HepG2 (cell line): Measurements from ENCODE around the gene PA2G4. TPM values are rescaled to one million over a fixed set of nuclear protein-coding genes. Genes with fewer than 3 reads are reported as not detected.

Experiments used
- AGO2 ChIP-seq: fragments of 200-400 bp; formaldehyde crosslinking; optimal IDR thresholded peaks from 2 replicates; pipeline ENCODE3; 2017; ENCODE audit warnings: mild to moderate bottlenecking, low read depth, low read length, moderate library complexity
- MAFK ChIP-seq, 2 experiments: IDR thresholded peaks in 1 of 2; conservative IDR thresholded peaks in 1 of 2; 2 replicates each; pipeline ENCODE4 v1.6.1; 2011; ENCODE audit warnings: improper control_type of control experiment in 2 of 2, low read length in 2 of 2
- MED1 ChIP-seq: sonication (generic); formaldehyde crosslinking; IDR thresholded peaks from 2 replicates; pipeline ENCODE4 v1.4.0; 2020; ENCODE audit warnings: missing genetic modification reagents
- NFYB ChIP-seq: sonication (generic); formaldehyde crosslinking; IDR thresholded peaks from 2 replicates; pipeline ENCODE4 v1.4.0; 2020; ENCODE audit warnings: missing genetic modification reagents
- POLR2A ChIP-seq, 2 experiments: IDR thresholded peaks; 2 replicates each; pipeline ENCODE4 v1.6.1; 2011; ENCODE audit warnings: low read depth in 2 of 2, low read length in 2 of 2, mild to moderate bottlenecking in 1 of 2, moderate library complexity in 1 of 2; ENCODE audit not compliant: insufficient read depth in 1 of 2
- RARG ChIP-seq: sonication (generic); formaldehyde crosslinking; IDR thresholded peaks from 2 replicates; pipeline ENCODE4 v1.4.0; 2020; ENCODE audit warnings: low read depth, mild to moderate bottlenecking, missing genetic modification reagents
- RBFOX2 ChIP-seq: fragments of 200-400 bp; formaldehyde crosslinking; IDR thresholded peaks from 2 replicates; pipeline ENCODE4 v1.6.1; 2017; ENCODE audit warnings: low read depth, mild to moderate bottlenecking, low read length
- TCF7L2 ChIP-seq: IDR thresholded peaks from 2 replicates; pipeline ENCODE4 v1.6.1; 2011; ENCODE audit warnings: mild to moderate bottlenecking, low read depth, low read length, moderate library complexity
- TEAD2 ChIP-seq: sonication (generic); formaldehyde crosslinking; IDR thresholded peaks from 2 replicates; pipeline ENCODE4 v1.9.0; 2021; ENCODE audit warnings: missing genetic modification reagents
- ZC3H13 ChIP-seq: sonication (generic); formaldehyde crosslinking; IDR thresholded peaks from 2 replicates; pipeline ENCODE4 v1.8.1; 2023; ENCODE audit warnings: mild to moderate bottlenecking, missing genetic modification reagents, moderate library complexity
- ZFX ChIP-seq: sonication (generic); formaldehyde crosslinking; IDR thresholded peaks from 2 replicates; pipeline ENCODE4 v1.4.0; 2020; ENCODE audit warnings: mild to moderate bottlenecking, low read depth, missing genetic modification reagents, moderate library complexity
- ZNF30 ChIP-seq: sonication (generic); formaldehyde crosslinking; IDR thresholded peaks from 2 replicates; pipeline ENCODE4 v1.5.0; 2020; ENCODE audit warnings: mild to moderate bottlenecking, missing genetic modification reagents
- ZNF782 ChIP-seq: sonication (generic); formaldehyde crosslinking; IDR thresholded peaks from 2 replicates; pipeline ENCODE4 v1.4.0; 2020; ENCODE audit warnings: missing genetic modification reagents, mild to moderate bottlenecking, borderline replicate concordance
- ZSCAN25 ChIP-seq: sonication (generic); formaldehyde crosslinking; IDR thresholded peaks from 2 replicates; pipeline ENCODE4 v1.8.0; 2022; ENCODE audit warnings: mild to moderate bottlenecking, missing genetic modification reagents
- polyA plus RNA-seq, 8 experiments: library from polyadenylated mRNA; depleted of rRNA in 3 of 8; stranded (reverse) in 7 of 8; unstranded in 1 of 8; fragments of >200 nt; fragmentation: Illumina TruSeq in 4 of 8; extraction: Trizol in 4 of 8; gene quantifications; 2 replicates each; pipeline versions ENCODE4 v1.2.1 to v1.2.3, GENCODE V29; 2011 to 2016; ENCODE audit warnings: low read depth in 4 of 8, missing spikeins in 1 of 8, mixed read lengths in 1 of 8; ENCODE audit not compliant: insufficient read depth in 1 of 8
- total RNA-seq, 5 experiments: library from RNA; depleted of rRNA; stranded (reverse); fragments of >200 nt; fragmentation: Illumina TruSeq; extraction: Trizol; gene quantifications; 2 replicates each; pipeline ENCODE4 v1.2.3, GENCODE V29; 2016; ENCODE audit warnings: low read depth in 1 of 5
- TF ChIP-seq, protein P1 (sequence below): sonication (generic); formaldehyde crosslinking; IDR thresholded peaks from 2 replicates; pipeline ENCODE4 v1.4.0; 2020; ENCODE audit warnings: mild to moderate bottlenecking, missing genetic modification reagents
- TF ChIP-seq, protein P2 (sequence below): sonication (generic); formaldehyde crosslinking; IDR thresholded peaks from 2 replicates; pipeline ENCODE4 v1.5.0; 2020; ENCODE audit warnings: missing genetic modification reagents, mild to moderate bottlenecking, borderline replicate concordance
- TF ChIP-seq, protein P3 (sequence below): IDR thresholded peaks from 2 replicates; pipeline ENCODE4 v1.6.1; 2016; ENCODE audit warnings: mild to moderate bottlenecking
- TF ChIP-seq, protein P4 (sequence below): sonication (generic); formaldehyde crosslinking; conservative IDR thresholded peaks from 2 replicates; pipeline ENCODE4 v1.8.1; 2023; ENCODE audit warnings: missing genetic modification reagents

The PA2G4 gene
- total and polyA plus RNA-seq, 2 of the 13 experiments (the other 11 are each of a cell fraction or from before 2014, with no cell fraction given): 147 to 240 TPM

DNA sequence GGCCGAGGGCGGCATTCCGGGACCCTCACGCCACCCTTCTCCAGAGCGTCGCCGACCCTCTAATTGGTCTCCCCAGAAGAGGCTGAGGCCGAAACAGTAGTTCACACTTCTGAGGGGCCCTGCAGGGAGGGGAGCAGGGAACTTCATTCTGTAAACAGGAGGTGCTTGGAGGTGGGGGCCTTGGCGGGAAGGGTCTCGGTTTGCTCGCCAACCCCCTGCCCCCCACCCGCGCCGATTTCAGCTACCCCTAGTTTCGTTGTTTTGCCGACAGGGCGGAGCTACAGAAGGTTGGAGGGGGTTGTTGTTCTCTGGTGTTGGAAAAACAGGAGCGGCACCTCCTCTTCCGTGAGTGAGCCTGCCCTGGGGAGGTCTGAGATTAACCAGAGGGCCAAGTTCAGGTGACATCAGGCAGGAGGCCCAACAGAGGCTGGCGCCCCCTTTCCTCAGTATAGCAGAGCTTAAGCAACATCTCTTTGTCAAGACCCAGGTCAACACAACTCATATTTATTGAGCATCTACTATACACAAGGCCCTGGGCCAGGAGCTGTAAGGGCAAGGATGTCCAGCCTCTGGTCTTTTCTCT, 23.7 kb upstream of the PA2G4 start (continued):
- TF ChIP-seq, protein P1, sequence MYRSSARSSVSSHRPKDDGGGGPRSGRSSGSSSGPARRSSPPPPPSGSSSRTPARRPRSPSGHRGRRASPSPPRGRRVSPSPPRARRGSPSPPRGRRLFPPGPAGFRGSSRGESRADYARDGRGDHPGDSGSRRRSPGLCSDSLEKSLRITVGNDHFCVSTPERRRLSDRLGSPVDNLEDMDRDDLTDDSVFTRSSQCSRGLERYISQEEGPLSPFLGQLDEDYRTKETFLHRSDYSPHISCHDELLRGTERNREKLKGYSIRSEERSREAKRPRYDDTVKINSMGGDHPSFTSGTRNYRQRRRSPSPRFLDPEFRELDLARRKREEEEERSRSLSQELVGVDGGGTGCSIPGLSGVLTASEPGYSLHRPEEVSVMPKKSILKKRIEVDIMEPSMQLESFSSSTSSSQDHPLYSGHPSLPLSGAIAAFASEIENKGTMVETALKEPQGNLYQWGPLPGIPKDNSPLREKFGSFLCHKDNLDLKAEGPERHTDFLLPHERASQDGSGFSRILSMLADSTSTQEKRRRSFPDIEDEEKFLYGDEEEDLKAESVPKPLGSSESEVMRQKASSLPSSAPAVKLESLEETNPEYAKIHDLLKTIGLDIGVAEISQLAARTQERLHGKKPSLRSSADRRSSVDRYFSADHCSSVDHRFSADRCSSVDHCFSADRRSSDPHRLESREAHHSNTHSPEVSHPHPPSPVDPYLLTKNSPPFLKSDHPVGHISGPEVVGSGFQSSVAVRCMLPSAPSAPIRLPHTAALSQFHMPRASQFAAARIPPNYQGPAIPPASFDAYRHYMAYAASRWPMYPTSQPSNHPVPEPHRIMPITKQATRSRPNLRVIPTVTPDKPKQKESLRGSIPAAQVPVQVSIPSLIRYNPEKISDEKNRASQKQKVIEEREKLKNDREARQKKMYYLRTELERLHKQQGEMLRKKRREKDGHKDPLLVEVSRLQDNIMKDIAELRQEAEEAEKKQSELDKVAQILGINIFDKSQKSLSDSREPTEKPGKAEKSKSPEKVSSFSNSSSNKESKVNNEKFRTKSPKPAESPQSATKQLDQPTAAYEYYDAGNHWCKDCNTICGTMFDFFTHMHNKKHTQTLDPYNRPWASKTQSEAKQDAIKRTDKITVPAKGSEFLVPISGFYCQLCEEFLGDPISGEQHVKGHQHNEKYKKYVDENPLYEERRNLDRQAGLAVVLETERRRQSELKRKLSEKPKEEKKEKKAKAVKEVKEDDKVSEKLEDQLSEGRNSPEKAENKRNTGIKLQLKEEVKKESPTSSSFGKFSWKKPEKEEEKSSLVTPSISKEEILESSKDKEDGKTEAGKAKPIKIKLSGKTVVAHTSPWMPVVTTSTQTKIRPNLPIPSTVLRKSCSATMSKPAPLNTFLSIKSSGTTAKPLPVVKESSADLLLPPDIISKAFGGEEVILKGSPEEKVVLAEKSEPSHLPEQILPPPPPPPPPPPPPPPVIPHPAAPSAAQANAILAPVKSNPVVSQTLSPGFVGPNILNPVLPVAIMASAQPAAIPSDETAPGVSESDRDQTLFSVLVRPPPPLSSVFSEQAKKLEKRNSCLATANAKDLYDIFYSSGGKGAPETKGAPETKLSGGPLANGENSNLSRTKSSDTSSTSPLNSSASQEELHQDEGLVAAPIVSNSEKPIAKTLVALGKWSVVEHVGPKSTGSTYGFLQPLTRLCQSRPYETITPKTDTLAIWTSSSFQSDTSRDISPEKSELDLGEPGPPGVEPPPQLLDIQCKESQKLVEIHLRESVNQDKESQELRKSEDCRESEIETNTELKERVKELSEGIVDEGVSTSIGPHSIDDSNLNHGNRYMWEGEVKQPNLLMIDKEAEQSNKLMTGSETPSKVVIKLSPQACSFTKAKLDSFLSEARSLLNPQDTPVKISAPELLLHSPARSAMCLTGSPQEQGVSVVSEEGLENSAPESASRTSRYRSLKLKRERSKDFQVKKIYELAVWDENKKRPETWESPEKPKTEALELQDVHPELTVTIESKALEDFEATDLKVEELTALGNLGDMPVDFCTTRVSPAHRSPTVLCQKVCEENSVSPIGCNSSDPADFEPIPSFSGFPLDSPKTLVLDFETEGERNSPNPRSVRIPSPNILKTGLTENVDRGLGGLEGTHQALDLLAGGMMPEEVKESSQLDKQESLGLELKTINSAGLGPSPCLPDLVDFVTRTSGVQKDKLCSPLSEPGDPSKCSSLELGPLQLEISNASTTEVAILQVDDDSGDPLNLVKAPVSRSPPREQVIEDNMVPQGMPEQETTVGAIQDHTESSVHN: no peak
- TF ChIP-seq ZC3H13 (CRISPR knock-in tag) (peak; percentile 72; the same call in 1 of the 2 replicates), TCF7L2 (no peak), ZSCAN25 (no peak; the same call in 1 of the 2 replicates), MED1 (CRISPR knock-in tag) (peak; percentile 76; the same call in 1 of the 2 replicates), RBFOX2 (no peak), AGO2 (peak; percentile 74), MAFK (conservative IDR thresholded peaks at IDR 0.05 in 1 of 2, IDR thresholded peaks at IDR 0.05 in 1 of 2; ENCODE audit: low read length in 2 of 2) (no peak), ZNF30 (0 out of 2 replicates have a peak, but pooled peaks have one; percentile 61), TEAD2 (CRISPR knock-in tag) (no peak), POLR2A (IDR thresholded peaks at IDR 0.05; ENCODE audit: insufficient read depth in 1 of 2, low read depth in 2 of 2, low read length in 2 of 2) (peak; percentile 55 to 68; a peak in 2 of 4 replicates), NFYB (CRISPR knock-in tag) (no peak), ZFX (CRISPR knock-in tag) (peak; percentile 51; the same call in 1 of the 2 replicates), RARG (CRISPR knock-in tag) (no peak), ZNF782 (CRISPR knock-in tag) (no peak)
- TF ChIP-seq, protein P2, sequence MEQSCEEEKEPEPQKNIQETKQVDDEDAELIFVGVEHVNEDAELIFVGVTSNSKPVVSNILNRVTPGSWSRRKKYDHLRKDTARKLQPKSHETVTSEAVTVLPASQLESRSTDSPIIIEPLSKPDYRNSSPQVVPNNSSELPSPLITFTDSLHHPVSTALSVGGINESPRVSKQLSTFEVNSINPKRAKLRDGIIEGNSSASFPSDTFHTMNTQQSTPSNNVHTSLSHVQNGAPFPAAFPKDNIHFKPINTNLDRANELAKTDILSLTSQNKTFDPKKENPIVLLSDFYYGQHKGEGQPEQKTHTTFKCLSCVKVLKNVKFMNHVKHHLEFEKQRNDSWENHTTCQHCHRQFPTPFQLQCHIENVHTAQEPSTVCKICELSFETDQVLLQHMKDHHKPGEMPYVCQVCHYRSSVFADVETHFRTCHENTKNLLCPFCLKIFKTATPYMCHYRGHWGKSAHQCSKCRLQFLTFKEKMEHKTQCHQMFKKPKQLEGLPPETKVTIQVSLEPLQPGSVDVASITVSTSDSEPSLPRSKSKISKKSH (CRISPR knock-in tag): no peak
- TF ChIP-seq, protein P3, sequence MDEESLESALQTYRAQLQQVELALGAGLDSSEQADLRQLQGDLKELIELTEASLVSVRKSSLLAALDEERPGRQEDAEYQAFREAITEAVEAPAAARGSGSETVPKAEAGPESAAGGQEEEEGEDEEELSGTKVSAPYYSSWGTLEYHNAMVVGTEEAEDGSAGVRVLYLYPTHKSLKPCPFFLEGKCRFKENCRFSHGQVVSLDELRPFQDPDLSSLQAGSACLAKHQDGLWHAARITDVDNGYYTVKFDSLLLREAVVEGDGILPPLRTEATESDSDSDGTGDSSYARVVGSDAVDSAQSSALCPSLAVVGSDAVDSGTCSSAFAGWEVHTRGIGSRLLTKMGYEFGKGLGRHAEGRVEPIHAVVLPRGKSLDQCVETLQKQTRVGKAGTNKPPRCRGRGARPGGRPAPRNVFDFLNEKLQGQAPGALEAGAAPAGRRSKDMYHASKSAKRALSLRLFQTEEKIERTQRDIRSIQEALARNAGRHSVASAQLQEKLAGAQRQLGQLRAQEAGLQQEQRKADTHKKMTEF (CRISPR knock-in tag): no peak
- TF ChIP-seq, protein P4, sequence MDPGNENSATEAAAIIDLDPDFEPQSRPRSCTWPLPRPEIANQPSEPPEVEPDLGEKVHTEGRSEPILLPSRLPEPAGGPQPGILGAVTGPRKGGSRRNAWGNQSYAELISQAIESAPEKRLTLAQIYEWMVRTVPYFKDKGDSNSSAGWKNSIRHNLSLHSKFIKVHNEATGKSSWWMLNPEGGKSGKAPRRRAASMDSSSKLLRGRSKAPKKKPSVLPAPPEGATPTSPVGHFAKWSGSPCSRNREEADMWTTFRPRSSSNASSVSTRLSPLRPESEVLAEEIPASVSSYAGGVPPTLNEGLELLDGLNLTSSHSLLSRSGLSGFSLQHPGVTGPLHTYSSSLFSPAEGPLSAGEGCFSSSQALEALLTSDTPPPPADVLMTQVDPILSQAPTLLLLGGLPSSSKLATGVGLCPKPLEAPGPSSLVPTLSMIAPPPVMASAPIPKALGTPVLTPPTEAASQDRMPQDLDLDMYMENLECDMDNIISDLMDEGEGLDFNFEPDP (CRISPR knock-in tag): peak; percentile 51; the same call in 1 of the 2 replicates
